Right atrium auricular region (tissue), 2 donors: ENCODE results near the gene BEST3. TPM values are rescaled to one million over a fixed set of nuclear protein-coding genes. Genes with fewer than 3 reads are reported as not detected.

Source experiments
- total RNA-seq, 2 donors: library from RNA; depleted of rRNA; stranded (reverse); fragments of >200 nt; gene quantifications; one replicate each; pipeline ENCODE4 v1.1.0, GENCODE V29; 2016

BEST3 gene
- total RNA-seq, 2 donors from 2014 or later, result 1.4 TPM; not detected in 1

Other genes starting within 250 kb of the BEST3 start
- gene FRS2, start 228.9 kb downstream of the BEST3 start, total RNA-seq, result 10 to 100 TPM; 25.9 to 32.5 TPM
- gene CCT2, start 113.8 kb downstream of the BEST3 start, total RNA-seq, result 100 to 1,000 TPM in 1 of 2 donors, 10 to 100 TPM in 1; 71.4 to 104 TPM
- gene LRRC10, start 88.4 kb downstream of the BEST3 start, total RNA-seq, result 10 to 100 TPM in 1 of 2 donors, 1 to 10 TPM in 1; 3.1 to 32.4 TPM
- 10 to 100 TPM; 27.2 to 37.1 TPM for gene RAB3IP, start 39.6 kb upstream of the BEST3 start, total RNA-seq
- gene MYRFL, start 125.9 kb upstream of the BEST3 start, total RNA-seq, result not detected